SK-N-SH (cell line): Measurements from ENCODE around the gene GPRC5C.

Experiments used
- USF2 ChIP-seq: fragments of 150-350 bp; IDR thresholded peaks from 2 replicates; pipeline ENCODE4 v1.6.1; 2017; ENCODE audit warnings: antibody characterized with exemption, low read length, low read depth, borderline replicate concordance
- TF ChIP-seq, protein P1 (sequence below): IDR thresholded peaks from 2 replicates; pipeline ENCODE4 v1.6.1; 2012; ENCODE audit warnings: mild to moderate bottlenecking, low read depth, low read length, moderate library complexity
- TF ChIP-seq, protein P2 (sequence below): fragments of 200-600 bp; sonication (generic); IDR thresholded peaks from 2 replicates; pipeline ENCODE4 v1.6.1; 2017; ENCODE audit warnings: antibody characterized with exemption, mild to moderate bottlenecking, moderate library complexity

DNA sequence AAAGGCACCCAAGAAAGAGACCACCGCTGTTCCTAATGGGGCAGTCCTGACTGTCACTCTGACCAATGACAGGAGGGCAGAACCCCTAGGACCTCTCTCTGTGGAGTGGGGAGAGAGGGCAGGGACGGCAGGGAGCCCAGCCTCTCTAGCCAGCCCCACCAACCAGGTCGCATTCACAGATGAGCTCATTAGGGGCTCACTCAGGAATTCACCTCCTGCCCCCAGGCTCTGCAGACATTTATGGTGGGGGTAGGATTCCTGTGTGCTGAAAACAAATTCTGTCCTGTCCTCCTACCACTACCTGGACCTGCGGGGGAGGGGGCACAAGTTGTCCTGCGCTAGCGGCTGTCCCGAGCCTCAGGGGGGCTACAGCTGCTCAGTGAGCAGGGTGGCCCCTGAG is 27.7 kb upstream of the GPRC5C start:
- no peak for TF ChIP-seq USF2
- TF ChIP-seq, protein P1, sequence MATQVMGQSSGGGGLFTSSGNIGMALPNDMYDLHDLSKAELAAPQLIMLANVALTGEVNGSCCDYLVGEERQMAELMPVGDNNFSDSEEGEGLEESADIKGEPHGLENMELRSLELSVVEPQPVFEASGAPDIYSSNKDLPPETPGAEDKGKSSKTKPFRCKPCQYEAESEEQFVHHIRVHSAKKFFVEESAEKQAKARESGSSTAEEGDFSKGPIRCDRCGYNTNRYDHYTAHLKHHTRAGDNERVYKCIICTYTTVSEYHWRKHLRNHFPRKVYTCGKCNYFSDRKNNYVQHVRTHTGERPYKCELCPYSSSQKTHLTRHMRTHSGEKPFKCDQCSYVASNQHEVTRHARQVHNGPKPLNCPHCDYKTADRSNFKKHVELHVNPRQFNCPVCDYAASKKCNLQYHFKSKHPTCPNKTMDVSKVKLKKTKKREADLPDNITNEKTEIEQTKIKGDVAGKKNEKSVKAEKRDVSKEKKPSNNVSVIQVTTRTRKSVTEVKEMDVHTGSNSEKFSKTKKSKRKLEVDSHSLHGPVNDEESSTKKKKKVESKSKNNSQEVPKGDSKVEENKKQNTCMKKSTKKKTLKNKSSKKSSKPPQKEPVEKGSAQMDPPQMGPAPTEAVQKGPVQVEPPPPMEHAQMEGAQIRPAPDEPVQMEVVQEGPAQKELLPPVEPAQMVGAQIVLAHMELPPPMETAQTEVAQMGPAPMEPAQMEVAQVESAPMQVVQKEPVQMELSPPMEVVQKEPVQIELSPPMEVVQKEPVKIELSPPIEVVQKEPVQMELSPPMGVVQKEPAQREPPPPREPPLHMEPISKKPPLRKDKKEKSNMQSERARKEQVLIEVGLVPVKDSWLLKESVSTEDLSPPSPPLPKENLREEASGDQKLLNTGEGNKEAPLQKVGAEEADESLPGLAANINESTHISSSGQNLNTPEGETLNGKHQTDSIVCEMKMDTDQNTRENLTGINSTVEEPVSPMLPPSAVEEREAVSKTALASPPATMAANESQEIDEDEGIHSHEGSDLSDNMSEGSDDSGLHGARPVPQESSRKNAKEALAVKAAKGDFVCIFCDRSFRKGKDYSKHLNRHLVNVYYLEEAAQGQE = no peak
- TF ChIP-seq, protein P2, sequence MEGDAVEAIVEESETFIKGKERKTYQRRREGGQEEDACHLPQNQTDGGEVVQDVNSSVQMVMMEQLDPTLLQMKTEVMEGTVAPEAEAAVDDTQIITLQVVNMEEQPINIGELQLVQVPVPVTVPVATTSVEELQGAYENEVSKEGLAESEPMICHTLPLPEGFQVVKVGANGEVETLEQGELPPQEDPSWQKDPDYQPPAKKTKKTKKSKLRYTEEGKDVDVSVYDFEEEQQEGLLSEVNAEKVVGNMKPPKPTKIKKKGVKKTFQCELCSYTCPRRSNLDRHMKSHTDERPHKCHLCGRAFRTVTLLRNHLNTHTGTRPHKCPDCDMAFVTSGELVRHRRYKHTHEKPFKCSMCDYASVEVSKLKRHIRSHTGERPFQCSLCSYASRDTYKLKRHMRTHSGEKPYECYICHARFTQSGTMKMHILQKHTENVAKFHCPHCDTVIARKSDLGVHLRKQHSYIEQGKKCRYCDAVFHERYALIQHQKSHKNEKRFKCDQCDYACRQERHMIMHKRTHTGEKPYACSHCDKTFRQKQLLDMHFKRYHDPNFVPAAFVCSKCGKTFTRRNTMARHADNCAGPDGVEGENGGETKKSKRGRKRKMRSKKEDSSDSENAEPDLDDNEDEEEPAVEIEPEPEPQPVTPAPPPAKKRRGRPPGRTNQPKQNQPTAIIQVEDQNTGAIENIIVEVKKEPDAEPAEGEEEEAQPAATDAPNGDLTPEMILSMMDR = no peak
